GM19240 (cell line): ENCODE results near the gene PEX14.

ENCODE experiments used
- DNase-seq: peaks from one replicate; pipeline ENCODE4 v3.0.0; 2011; ENCODE audit warnings: low spot score; ENCODE audit not compliant: insufficient read length

PEX14 gene

GRCh38 chr1:10516925-10517676 is 42.4 kb downstream of the PEX14 start:
- DNase-seq = no peak

- no peak for DNase-seq
These were observed 42.9 kb downstream of the PEX14 start for GRCh38 chr1:10517677-10517982.

- DNase-seq = no peak
These were observed 44.3 kb downstream of the PEX14 start for GRCh38 chr1:10519016-10519417.

- DNase-seq = no peak
These were observed 45.7 kb downstream of the PEX14 start for GRCh38 chr1:10520497-10520896.

- DNase-seq = no peak
These were observed 46.2 kb downstream of the PEX14 start for GRCh38 chr1:10520952-10521351.

- no peak for DNase-seq
These were observed 46.9 kb downstream of the PEX14 start for GRCh38 chr1:10521537-10522157.

- DNase-seq = no peak
These were observed 47.6 kb downstream of the PEX14 start for GRCh38 chr1:10522322-10522860.

- DNase-seq = no peak
These were observed 50.5 kb downstream of the PEX14 start for GRCh38 chr1:10525208-10525607.

- no peak for DNase-seq
These were observed 53.6 kb downstream of the PEX14 start for GRCh38 chr1:10528066-10529014.

- DNase-seq = no peak
These were observed 54.3 kb downstream of the PEX14 start for GRCh38 chr1:10529091-10529490.

GRCh38 chr1:10529765-10530164 is 55.0 kb downstream of the PEX14 start:
- no peak for DNase-seq

- no peak for DNase-seq
These were observed 55.6 kb downstream of the PEX14 start for GRCh38 chr1:10530281-10530740.

- DNase-seq = no peak
These were observed 56.2 kb downstream of the PEX14 start for GRCh38 chr1:10530756-10531495.

GRCh38 chr1:10532362-10532761 is 57.6 kb downstream of the PEX14 start:
- no peak for DNase-seq

GRCh38 chr1:10534519-10534918 is 59.8 kb downstream of the PEX14 start:
- no peak for DNase-seq

GRCh38 chr1:10536133-10536770 is 61.5 kb downstream of the PEX14 start:
- DNase-seq = no peak

GRCh38 chr1:10537082-10537766 is 62.5 kb downstream of the PEX14 start:
- DNase-seq = no peak

GRCh38 chr1:10538646-10539355 is 64.1 kb downstream of the PEX14 start:
- DNase-seq = no peak

GRCh38 chr1:10539411-10540043 is 64.8 kb downstream of the PEX14 start:
- no peak for DNase-seq
